HG03354 (cell line): ENCODE data around the gene RSPO1.
"Not testable (repeated sequence)": the region's sequence is repeated elsewhere in the genome, so short reads cannot be mapped to it uniquely, and the experiment has no call there.

Experiments used
- ATAC-seq: cut with Tn5 transposase; IDR thresholded peaks from one replicate; pipeline ENCODE4 v1.9.1; 2021; ENCODE audit warnings: mild to moderate bottlenecking; ENCODE audit not compliant: unreplicated experiment, poor library complexity, severe bottlenecking

The RSPO1 gene

GRCh38 chr1:37634244-37634991, at the start of gene RSPO1:
RSPO1 (minus strand) TSS chr1:37634892; CDS start chr1:37629661, 5,231 bp downstream.
- no peak for ATAC-seq

- ATAC-seq: not testable (repeated sequence)
These were observed 49.5 kb upstream of the RSPO1 start for GRCh38 chr1:37684182-37684581.

GRCh38 chr1:37682334-37682987, 47.8 kb upstream of the RSPO1 start:
- peak; percentile 57 for ATAC-seq

- no peak for ATAC-seq
These were observed 46.2 kb upstream of the RSPO1 start for GRCh38 chr1:37680933-37681332.

- ATAC-seq: no peak
These were observed 43.1 kb upstream of the RSPO1 start for GRCh38 chr1:37677808-37678207.

- no peak for ATAC-seq
These were observed 42.4 kb upstream of the RSPO1 start for GRCh38 chr1:37677143-37677439.

- ATAC-seq: no peak
These were observed 41.8 kb upstream of the RSPO1 start for GRCh38 chr1:37676281-37677142.

GRCh38 chr1:37673920-37674319, 39.2 kb upstream of the RSPO1 start:
- no peak for ATAC-seq

GRCh38 chr1:37672136-37672870, 37.6 kb upstream of the RSPO1 start:
- ATAC-seq: no peak

GRCh38 chr1:37671261-37671660, 36.6 kb upstream of the RSPO1 start:
- no peak for ATAC-seq

GRCh38 chr1:37670133-37670532, 35.4 kb upstream of the RSPO1 start:
- ATAC-seq: no peak

GRCh38 chr1:37667023-37667671, 32.5 kb upstream of the RSPO1 start:
- no peak for ATAC-seq

GRCh38 chr1:37666241-37666867, 31.7 kb upstream of the RSPO1 start:
- no peak for ATAC-seq

- ATAC-seq: no peak
These were observed 28.8 kb upstream of the RSPO1 start for GRCh38 chr1:37663426-37664000.

GRCh38 chr1:37662031-37662755, 27.5 kb upstream of the RSPO1 start:
- ATAC-seq: no peak

- ATAC-seq: no peak
These were observed 26.7 kb upstream of the RSPO1 start for GRCh38 chr1:37661401-37661800.

- no peak for ATAC-seq
These were observed 26.0 kb upstream of the RSPO1 start for GRCh38 chr1:37660664-37661063.

GRCh38 chr1:37658486-37658885, 23.8 kb upstream of the RSPO1 start:
- ATAC-seq: no peak
